Erythroblast (primary cell): ENCODE results near the gene EVA1B.

Experiments used
- GATA1 ChIP-seq: IDR thresholded peaks from 2 replicates; pipeline ENCODE4 v1.6.1; 2011; ENCODE audit warnings: low read depth, mild to moderate bottlenecking, control low read depth, low read length, moderate library complexity
- POLR2A ChIP-seq: IDR thresholded peaks from 2 replicates; pipeline ENCODE4 v1.6.1; 2011; ENCODE audit warnings: mild to moderate bottlenecking, low read length

DNA sequence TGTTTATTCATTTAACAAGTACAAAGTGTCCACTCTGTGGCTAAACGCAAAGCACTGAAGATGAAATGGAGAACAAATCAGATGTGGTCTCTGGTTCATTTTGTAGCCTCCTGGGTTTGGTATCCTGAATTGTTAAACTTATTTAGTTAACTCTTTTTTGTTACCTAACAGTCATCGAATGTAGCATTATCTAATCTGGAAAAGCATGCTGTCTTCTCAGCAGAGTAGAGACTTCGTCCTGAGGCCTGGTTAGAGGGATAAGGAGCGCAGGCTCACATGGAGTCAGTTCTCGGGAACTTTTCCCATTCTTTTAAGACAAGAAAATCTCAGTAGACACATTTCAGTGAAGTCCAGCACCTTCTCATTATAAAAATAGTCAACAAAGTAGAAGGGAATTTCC lies 50.4 kb downstream of the EVA1B start:
- TF ChIP-seq POLR2A (no peak), GATA1 (no peak)
